Mucosa of gallbladder (tissue), 1 donor: Measurements from ENCODE around the gene RXFP4. TPM values are rescaled to one million over a fixed set of nuclear protein-coding genes. Genes with fewer than 3 reads are reported as not detected.
"Not testable (repeated sequence)": the region's sequence is repeated elsewhere in the genome, so short reads cannot be mapped to it uniquely, and the experiment has no call there.

Experiments used
- DNase-seq: peaks from one replicate; pipeline ENCODE4 v3.0.0-alpha.2; 2020; ENCODE audit warnings: low spot score
- total RNA-seq: library from RNA; stranded (reverse); gene quantifications from one replicate; pipeline ENCODE4 v1.2.1, GENCODE V29; 2021
- donor health status: DM: no; HTN: no; CAD: no.

Gene RXFP4
- total RNA-seq, 1 donor from 2014 or later = not detected

DNA sequence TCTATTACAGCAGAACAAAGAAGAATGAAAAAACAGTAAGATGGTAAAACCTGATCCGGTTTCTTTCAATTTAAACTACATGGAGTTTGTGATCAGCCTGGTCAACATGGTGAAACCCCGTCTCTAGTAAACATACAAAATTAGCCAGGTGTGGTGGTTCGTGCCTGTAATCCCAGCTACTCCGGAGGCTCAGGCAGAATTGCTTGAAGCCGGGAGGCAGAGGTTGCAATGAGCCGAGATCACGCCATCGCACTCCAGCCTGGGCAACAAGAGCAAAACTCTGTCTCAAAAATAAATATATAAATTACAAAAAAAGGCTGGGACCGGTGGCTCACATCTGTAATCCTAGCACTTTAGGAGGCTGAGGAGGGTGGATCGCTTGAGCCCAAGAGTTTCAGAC lies 10.7 kb upstream of the RXFP4 start:
- not testable (repeated sequence) for DNase-seq

GRCh38 chr1:155931332-155932038 lies 10.0 kb upstream of the RXFP4 start:
- no peak for DNase-seq

DNA sequence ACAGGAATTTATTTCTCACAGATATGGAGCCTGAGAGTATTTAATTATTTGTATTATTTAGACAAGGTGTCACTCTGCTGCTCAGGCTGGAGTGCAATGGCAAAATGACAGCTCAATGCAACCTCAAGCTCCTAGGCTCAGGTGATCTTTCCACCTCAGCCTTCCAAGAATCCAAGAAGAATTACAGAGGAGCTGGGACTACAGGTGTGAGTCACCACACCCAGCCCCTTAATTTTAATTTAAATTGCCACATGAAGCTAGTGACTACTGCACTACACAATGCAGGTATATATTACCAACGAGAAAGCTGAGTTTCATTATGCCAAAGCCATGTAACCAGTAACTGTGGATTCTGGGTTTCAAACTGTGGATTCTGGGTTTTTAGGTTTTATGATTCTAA lies 9.4 kb upstream of the RXFP4 start:
- no peak for DNase-seq

DNA sequence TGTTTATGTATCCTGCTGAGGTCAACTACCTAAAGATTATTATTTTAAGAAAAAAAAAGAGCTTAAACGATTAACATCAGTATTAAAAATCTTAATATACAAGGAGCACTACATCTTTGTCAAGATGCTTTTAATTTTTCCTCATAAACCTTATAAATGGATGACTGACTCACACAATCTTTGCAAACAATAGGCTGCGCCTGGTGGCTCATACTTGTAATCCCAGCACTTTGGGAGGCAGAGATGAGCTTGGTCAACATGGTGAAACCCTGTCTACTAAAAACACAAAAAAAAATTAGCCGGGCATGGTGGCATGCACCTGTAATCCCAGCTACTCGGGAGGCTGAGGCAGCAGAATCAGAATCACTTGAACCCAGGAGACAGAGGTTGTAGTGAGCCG lies 9.0 kb upstream of the RXFP4 start:
- DNase-seq = no peak

DNA sequence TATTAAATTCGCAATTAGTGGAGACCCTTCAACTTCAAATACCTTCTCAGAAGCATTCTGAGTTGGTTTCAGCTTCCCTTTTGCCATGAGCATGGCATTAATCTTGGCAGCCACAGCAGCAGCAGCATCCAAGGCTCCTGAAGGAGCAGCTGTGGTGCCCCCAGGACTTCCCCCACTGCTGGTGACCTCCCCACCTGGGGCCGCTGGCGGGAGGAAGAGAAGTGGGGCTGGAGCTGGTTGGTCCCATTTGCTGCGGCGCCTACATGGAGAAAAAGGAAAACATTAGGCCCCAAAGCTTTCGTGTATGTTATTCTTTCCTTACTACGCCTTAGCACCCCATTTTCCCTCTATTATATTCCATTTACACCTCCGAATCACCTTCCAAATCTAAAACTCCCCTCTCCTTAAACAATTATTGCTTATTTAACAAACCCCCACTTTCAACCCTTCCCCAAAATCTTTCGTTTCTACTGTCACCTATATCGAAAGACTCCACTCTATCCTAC lies 7.8 kb upstream of the RXFP4 start:
- no peak for DNase-seq

DNA sequence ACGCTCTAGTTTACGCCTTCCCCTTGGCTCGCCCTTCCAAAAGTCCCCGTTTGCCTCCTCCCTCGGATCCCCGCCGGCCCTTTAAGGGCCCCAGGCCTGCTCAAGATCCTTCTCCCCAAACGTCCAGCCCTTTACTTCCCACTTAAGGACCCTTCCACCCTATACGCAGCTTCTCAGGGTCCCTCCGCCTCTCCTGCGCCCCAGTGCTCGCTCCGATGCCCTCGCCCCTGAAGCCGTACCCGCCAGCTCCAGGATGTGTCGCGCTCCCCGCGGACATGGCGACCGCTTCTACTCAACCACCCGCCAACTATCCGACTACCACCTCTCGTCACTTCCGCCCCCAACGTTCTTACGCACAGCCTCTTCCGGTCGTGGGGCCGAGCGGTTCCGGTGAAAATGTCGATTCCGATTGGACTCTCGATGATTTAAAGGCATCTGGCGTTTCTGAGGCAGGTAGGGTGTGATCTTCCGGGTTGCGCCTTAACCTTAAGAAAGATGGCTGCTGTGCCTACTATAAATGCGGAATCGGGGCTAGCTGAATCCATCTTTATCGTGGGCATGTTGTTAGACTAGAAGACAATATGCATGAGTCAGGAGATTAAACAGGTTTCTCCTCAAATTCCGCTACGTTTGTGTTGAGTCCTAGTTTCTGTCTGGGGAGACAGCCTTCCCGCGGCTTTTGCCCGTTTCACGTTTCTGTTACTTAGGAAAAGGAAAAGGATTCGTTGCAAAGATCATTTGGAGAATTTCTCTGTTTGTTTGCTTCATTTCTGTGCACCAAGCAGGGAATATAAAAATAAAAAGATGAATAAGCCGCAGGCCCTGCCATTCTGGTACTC lies 7.1 kb upstream of the RXFP4 start, which contains the start of gene KHDC4:
TSS of gene KHDC4 (minus strand) at position 317 of the 839 bp plus-strand sequence. CDS start at position 277, 40 bp downstream.
- peak; percentile 97 for DNase-seq

- no peak for DNase-seq
These were observed 6.4 kb upstream of the RXFP4 start for GRCh38 chr1:155934936-155935590.

DNA sequence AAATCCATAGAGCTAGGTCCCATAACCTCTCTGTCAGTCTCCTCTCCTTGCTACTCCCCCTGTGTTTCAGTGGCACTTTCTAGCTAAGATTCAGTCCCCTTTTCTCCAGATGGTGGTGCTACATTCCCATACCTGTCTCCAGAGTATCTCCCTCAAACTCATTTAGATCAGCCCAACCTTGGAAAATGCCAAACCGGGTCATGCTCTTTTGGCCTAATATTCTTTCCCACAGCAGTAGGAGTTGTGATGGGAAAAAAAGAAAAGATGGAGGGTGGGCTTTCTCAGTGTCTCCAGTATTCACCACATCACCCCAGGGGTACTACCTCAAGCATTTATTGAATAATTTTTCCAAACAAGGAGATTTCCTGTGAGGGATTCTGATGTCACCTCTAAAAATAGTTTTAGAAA lies 3.2 kb upstream of the RXFP4 start:
- peak; percentile 45 for DNase-seq

DNA sequence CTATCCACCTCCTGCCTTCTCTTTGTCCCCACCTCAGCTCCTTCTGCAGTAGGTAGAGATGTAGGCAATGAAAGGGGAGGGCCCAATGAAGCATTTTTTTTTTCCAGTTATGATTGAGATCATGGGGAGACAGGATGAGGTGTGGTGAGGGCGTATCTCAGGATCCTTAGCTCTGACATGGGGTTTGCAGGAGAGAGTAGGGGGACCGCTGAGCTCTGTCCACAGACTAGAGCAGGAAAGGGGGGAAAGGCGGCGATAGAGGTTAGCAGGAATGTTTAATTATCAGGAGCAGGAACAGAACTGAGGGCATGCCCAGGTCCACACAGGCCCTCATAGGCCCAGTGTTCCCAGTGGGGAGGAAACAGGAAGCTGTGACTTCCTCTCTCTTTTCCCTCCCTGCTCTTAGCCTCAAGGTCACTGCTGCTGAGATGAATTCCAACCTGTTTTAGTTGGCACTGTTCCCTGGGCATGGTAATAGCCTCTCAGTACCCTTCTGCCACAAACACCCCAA lies 901 bp upstream of the RXFP4 start:
- peak; percentile 62 for DNase-seq

DNA sequence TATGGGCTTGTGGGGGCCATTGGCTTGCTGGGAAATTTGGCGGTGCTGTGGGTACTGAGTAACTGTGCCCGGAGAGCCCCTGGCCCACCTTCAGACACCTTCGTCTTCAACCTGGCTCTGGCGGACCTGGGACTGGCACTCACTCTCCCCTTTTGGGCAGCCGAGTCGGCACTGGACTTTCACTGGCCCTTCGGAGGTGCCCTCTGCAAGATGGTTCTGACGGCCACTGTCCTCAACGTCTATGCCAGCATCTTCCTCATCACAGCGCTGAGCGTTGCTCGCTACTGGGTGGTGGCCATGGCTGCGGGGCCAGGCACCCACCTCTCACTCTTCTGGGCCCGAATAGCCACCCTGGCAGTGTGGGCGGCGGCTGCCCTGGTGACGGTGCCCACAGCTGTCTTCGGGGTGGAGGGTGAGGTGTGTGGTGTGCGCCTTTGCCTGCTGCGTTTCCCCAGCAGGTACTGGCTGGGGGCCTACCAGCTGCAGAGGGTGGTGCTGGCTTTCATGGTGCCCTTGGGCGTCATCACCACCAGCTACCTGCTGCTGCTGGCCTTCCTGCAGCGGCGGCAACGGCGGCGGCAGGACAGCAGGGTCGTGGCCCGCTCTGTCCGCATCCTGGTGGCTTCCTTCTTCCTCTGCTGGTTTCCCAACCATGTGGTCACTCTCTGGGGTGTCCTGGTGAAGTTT lies 550 bp downstream of the RXFP4 start:
- no peak for DNase-seq

DNA sequence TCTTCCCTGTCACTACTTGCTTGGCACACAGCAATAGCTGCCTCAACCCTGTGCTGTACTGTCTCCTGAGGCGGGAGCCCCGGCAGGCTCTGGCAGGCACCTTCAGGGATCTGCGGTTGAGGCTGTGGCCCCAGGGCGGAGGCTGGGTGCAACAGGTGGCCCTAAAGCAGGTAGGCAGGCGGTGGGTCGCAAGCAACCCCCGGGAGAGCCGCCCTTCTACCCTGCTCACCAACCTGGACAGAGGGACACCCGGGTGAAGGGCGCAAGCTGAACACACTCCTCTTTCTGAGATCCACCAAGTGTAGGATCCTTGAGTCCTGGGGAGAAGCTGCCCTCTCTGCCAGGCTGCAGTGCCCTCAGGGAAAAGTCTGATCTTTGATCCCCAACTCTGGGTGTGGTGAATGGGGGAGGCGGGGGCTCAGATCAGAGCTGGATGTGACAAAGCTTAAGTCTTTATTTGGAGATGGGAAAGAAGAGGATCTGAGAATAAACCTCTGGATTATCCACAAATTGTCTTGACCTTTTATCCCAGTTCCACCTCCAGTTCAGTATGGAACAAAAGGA lies 1.2 kb downstream of the RXFP4 start:
- no peak for DNase-seq

DNA sequence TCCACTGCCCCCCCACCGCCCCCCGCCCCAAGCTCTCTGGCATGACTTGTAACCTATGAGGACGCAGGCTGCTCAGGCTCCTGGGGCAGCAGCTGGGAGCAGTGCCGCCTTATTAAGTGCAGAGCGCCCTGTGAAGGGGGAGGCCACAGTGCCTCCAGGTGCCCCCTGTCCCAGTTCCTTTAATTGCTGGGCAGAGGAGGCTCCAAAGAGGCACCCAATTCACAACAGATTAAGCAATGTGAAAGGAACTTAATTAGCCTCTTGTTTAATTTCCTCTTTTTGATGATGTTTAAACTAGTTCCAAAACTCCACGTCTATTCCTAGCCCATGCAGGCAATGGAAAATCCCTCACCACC lies 3.0 kb downstream of the RXFP4 start:
- no peak for DNase-seq

GRCh38 chr1:155946633-155947219 lies 5.3 kb downstream of the RXFP4 start:
- no peak for DNase-seq

- no peak for DNase-seq
These were observed 5.9 kb downstream of the RXFP4 start for GRCh38 chr1:155947292-155947691.

- DNase-seq = no peak
These were observed 6.3 kb downstream of the RXFP4 start for GRCh38 chr1:155947741-155948140.

DNA sequence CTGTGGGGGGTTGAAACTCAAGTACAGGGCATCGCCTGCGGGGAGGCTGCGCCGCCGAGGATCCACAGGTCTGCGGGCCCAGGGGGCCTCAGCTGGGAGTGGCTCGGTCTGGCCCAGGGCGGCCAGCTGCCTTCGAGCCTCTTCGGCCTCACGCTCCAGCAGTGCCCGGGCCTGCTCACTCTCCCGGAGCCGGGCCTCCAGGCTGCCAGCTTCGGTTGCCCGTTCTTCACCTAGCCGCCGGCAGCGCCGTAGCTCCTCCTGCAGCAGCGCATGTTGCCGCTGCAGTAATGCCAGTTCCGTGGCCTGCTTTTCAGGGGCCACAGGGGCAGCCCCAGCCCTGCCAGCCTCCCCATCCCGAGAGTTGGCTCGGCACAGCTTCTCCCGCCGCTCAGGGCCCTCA lies 9.4 kb downstream of the RXFP4 start:
- no peak for DNase-seq

DNA sequence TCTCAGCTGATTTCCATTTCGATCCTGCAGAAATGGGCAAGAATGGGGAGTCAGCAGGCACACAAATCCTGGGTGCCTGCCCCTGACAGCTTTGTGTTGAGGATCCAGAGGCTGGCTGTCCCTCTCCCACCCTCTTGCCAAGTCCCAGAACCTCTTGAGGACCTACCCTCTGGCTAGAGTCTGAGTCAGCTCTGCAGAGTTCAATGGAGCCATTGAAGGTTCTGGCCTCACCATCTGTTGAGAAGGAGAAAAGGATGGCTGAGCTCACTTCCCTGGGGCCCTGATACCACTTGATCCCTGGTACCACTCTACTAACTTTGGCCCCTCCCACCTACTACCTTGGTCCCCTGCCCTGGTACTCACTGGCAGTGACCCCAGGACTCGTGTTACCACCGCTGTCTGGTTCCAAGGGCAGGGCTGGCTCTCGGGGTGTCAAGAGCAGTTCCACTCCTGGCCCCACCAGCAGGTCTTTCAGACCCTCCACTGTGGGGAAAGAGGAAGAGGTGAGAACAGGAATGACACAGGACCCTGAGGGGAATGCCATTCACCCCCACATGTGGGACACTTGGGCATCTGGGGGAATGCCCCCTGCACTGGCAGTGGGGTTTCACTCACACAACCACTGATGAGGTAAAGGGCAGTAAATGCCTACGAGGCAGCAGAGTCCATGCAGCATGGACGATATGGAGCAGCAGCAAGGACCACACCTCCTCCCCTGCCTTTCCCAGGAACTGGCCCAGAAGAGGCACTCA lies 10.5 kb downstream of the RXFP4 start:
- DNase-seq = no peak

DNA sequence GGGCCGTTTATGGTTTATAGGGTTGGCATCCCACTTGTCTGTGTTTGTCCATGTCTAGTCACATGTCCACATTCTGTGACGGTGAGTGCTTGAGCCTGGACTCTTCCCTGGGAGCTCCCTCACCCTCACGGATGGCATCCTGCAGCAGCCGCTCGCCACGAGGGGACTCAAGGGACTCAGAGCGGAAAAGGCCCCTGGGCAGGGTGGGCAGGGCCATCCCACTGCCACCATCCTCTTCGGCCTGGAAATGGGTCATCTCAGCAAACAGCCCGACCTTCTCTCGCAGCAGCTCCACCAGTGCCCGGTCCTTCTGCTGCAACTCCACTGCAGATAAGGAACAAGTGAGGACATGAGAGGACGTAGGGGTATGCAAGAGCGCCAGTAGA lies 11.1 kb downstream of the RXFP4 start:
- no peak for DNase-seq

DNA sequence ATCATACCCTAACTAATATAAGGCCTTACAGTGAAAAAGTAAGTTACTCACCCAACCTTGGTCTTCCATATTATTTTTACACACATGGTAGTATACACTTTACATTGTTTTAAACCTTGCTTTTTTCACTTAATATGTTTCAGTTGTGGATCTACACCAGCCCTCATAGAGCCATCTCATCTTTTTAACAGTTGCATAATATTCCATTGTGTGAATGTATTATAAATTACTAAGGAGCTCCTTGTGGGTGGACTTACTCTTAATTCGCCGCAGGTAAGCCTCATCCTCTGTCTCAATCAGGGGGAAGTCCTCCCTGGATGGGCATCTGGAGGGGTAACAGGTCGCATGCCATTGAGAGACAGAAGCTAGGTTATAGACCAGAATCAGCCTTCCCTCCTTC lies 13.2 kb downstream of the RXFP4 start:
- no peak for DNase-seq

GRCh38 chr1:155957411-155957915 lies 16.0 kb downstream of the RXFP4 start:
- DNase-seq = no peak
